ACC112 (cell line): ENCODE data around the gene ARHGEF25.
"Not testable (repeated sequence)": the region's sequence is repeated elsewhere in the genome, so short reads cannot be mapped to it uniquely, and the experiment has no call there.

ENCODE experiments used
- H2AFZ ChIP-seq: fragments of 200-600 bp; sonication (generic); one replicate; pipeline ENCODE4 v1.6.0; 2017; ENCODE audit warnings: antibody characterized with exemption, low read length; ENCODE audit not compliant: unreplicated experiment
- H3K27ac ChIP-seq: fragments of 200-600 bp; sonication (generic); 2 replicates; pipeline ENCODE4 v1.5.1; 2014; ENCODE audit warnings: low read depth, mild to moderate bottlenecking, antibody characterized with exemption, low read length, moderate library complexity
- H3K27me3 ChIP-seq: fragments of 200-600 bp; sonication (generic); 2 replicates; pipeline ENCODE4 v1.6.1; 2014; ENCODE audit warnings: mild to moderate bottlenecking, antibody characterized with exemption, low read length, moderate library complexity, mixed read lengths; ENCODE audit not compliant: insufficient read depth
- H3K36me3 ChIP-seq: fragments of 200-600 bp; sonication (generic); 2 replicates; pipeline ENCODE4 v1.6.1; 2016; ENCODE audit warnings: mild to moderate bottlenecking, antibody characterized with exemption, low read length, moderate library complexity, mixed read lengths; ENCODE audit not compliant: insufficient read depth
- H3K4me1 ChIP-seq: fragments of 200-600 bp; sonication (generic); one replicate; pipeline ENCODE4 v1.6.1; 2016; ENCODE audit warnings: low read length, mixed read lengths; ENCODE audit not compliant: insufficient read depth, unreplicated experiment, control insufficient read depth
- H3K4me3 ChIP-seq: fragments of 200-600 bp; sonication (generic); 2 replicates; pipeline ENCODE4 v1.5.1; 2014; ENCODE audit warnings: mild to moderate bottlenecking, low read depth, low read length
- H3K79me2 ChIP-seq: fragments of 200-600 bp; sonication (generic); one replicate; pipeline ENCODE4 v1.6.0; 2016; ENCODE audit warnings: low read length; ENCODE audit not compliant: control insufficient read depth, unreplicated experiment, insufficient read depth

ARHGEF25 gene

GRCh38 chr12:57616383-57617101 lies 5.3 kb downstream of the ARHGEF25 start:
- H3K27ac ChIP-seq, result no peak overlapping the region
- H3K27me3 ChIP-seq, result peaks cover 9% of the 10 kb centered on the region; the same call in 1 of the 2 replicates
- no peak overlapping the region for H2AFZ ChIP-seq
- 0 out of 2 replicates have a peak, but pooled peaks cover 4% of the 10 kb centered on the region for H3K36me3 ChIP-seq
- H3K4me3 ChIP-seq, result no peak overlapping the region
- H3K79me2 ChIP-seq, result no peaks in the 10 kb centered on the region
- H3K4me1 ChIP-seq, result peaks cover 14% of the 10 kb centered on the region

DNA sequence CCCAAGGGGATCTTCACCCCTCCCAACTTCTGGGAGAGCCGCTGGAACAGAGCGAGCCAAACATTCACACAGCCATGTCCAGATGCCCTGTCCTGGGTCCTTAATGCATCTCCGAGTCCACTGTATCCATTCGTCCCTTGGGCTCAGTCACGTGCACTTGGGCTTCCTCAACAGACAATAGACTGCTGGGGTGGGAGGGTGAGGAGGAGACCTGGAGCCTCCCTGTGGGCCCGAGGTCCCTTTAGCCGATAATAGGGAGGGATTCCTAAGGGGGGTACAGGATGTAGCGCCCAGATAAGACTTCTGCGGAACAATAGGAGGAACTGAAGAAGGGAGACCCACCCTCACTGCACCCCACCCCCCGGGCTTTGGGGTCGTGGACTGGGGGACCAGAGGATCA lies 6.7 kb downstream of the ARHGEF25 start:
- no peak overlapping the region for H3K4me3 ChIP-seq
- no peak overlapping the region for H2AFZ ChIP-seq
- H3K27me3 ChIP-seq, result peaks cover 10% of the 10 kb centered on the region; the same call in 1 of the 2 replicates
- peaks cover 10% of the 10 kb centered on the region for H3K4me1 ChIP-seq
- H3K27ac ChIP-seq, result no peak overlapping the region
- no peaks in the 10 kb centered on the region for H3K79me2 ChIP-seq
- 0 out of 2 replicates have a peak, but pooled peaks cover 4% of the 10 kb centered on the region for H3K36me3 ChIP-seq

DNA sequence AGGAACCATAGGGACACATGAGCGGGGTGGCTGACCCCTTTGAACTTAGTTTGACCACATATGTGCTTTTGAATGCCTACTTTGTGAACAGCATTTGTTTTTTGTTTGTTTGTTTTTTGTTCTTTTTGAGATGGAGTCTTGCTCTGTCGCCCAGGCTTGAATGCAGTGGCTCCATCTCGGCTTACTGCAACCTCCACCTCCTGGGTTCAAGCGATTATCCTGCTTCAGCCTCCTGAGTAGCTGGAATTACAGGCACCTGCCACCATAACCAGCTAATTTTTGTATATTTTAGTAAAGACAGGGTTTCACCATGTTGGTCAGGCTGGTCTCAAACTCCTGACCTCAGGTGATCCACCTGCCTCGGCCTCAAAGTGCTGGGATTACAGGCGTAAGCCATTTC lies 7.2 kb downstream of the ARHGEF25 start:
- not testable (repeated sequence) for H3K79me2 ChIP-seq, H3K27me3 ChIP-seq, H3K4me3 ChIP-seq, H3K36me3 ChIP-seq, H3K4me1 ChIP-seq, H2AFZ ChIP-seq, H3K27ac ChIP-seq

GRCh38 chr12:57618966-57619433 lies 7.8 kb downstream of the ARHGEF25 start:
- Histone ChIP-seq H3K4me3 (no peak overlapping the region), H3K36me3 (0 out of 2 replicates have a peak, but pooled peaks cover 1% of the 10 kb centered on the region), H3K27me3 (peaks cover 10% of the 10 kb centered on the region; the same call in 1 of the 2 replicates), H3K79me2 (no peaks in the 10 kb centered on the region), H3K4me1 (peaks cover 10% of the 10 kb centered on the region), H3K27ac (no peak overlapping the region), H2AFZ (no peak overlapping the region)

GRCh38 chr12:57619434-57620244 lies 8.4 kb downstream of the ARHGEF25 start:
- Histone ChIP-seq H3K4me1 (peaks cover 10% of the 10 kb centered on the region), H2AFZ (no peak overlapping the region), H3K27ac (no peak overlapping the region), H3K4me3 (no peak overlapping the region), H3K27me3 (peaks cover 10% of the 10 kb centered on the region; the same call in 1 of the 2 replicates), H3K79me2 (no peaks in the 10 kb centered on the region), H3K36me3 (no peaks in the 10 kb centered on the region)

DNA sequence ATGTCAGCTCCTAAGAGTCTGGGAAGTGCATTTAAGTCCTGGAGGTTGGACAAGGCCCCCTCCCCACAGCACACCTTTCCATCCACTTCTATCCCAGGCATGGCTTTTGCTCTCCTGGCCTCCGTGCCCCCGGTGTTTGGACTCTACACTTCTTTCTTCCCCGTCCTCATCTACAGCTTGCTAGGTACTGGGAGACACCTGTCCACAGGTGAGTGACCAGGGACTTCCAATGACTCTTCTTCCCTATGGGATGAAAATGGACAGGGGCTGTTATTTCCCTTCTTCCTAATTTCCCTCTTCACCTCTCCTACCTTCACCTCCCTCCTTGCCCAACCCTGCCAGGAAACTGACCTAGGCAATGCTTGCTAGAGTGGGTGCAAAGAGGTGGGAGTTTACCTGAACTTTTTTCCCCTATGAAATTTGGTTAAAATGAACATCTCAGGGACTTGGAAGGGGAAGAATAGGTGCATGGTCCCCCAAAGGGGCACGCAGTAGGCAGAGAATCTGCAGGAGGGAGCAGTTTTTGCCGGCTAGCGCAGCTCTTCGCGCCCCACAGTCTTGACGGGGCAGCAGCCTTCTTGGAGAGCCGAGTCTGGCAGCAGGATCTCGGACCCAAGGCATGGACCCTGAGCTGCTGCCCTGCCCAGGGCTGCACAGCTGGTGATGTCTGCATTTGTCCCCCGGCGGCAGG lies 9.2 kb downstream of the ARHGEF25 start:
- peaks cover 10% of the 10 kb centered on the region for H3K4me1 ChIP-seq
- H3K79me2 ChIP-seq, result no peaks in the 10 kb centered on the region
- H3K27me3 ChIP-seq, result peaks cover 10% of the 10 kb centered on the region; the same call in 1 of the 2 replicates
- H2AFZ ChIP-seq, result no peak overlapping the region
- no peaks in the 10 kb centered on the region for H3K36me3 ChIP-seq
- H3K4me3 ChIP-seq, result no peak overlapping the region
- H3K27ac ChIP-seq, result no peak overlapping the region

- Histone ChIP-seq H3K36me3 (no peaks in the 10 kb centered on the region), H3K4me3 (peak overlapping the region; percentile 74), H3K79me2 (no peaks in the 10 kb centered on the region), H3K27ac (no peak overlapping the region), H2AFZ (peak overlapping the region; percentile 83), H3K4me1 (peaks cover 7% of the 10 kb centered on the region), H3K27me3 (peaks cover 10% of the 10 kb centered on the region; the same call in 1 of the 2 replicates)
These were observed 9.8 kb downstream of the ARHGEF25 start for GRCh38 chr12:57620936-57621496.

- H3K4me3 ChIP-seq, result peak overlapping the region; percentile 74
- H3K79me2 ChIP-seq, result no peaks in the 10 kb centered on the region
- peak overlapping the region; percentile 83 for H2AFZ ChIP-seq
- peaks cover 10% of the 10 kb centered on the region; the same call in 1 of the 2 replicates for H3K27me3 ChIP-seq
- no peak overlapping the region for H3K27ac ChIP-seq
- H3K36me3 ChIP-seq, result no peaks in the 10 kb centered on the region
- H3K4me1 ChIP-seq, result no peaks in the 10 kb centered on the region
These were observed 10.5 kb downstream of the ARHGEF25 start for GRCh38 chr12:57621497-57622292.

GRCh38 chr12:57622293-57623245 lies 11.3 kb downstream of the ARHGEF25 start:
- no peaks in the 10 kb centered on the region for H3K4me1 ChIP-seq
- H3K27me3 ChIP-seq, result peaks cover 10% of the 10 kb centered on the region; the same call in 1 of the 2 replicates
- no peaks in the 10 kb centered on the region for H3K36me3 ChIP-seq
- H3K4me3 ChIP-seq, result no peak overlapping the region
- H3K79me2 ChIP-seq, result no peaks in the 10 kb centered on the region
- no peak overlapping the region for H2AFZ ChIP-seq
- H3K27ac ChIP-seq, result no peak overlapping the region
